Hematopoietic multipotent progenitor cell treated with erythropoietin and hydrocortisone succinate and interleukin-3 and kit ligand, for 8 days (in vitro differentiated cells): ENCODE data around the gene WDFY1.

Source experiments
- DNase-seq: peaks from one replicate; pipeline ENCODE4 v3.0.0-alpha.2; 2015

WDFY1 gene, protein sequence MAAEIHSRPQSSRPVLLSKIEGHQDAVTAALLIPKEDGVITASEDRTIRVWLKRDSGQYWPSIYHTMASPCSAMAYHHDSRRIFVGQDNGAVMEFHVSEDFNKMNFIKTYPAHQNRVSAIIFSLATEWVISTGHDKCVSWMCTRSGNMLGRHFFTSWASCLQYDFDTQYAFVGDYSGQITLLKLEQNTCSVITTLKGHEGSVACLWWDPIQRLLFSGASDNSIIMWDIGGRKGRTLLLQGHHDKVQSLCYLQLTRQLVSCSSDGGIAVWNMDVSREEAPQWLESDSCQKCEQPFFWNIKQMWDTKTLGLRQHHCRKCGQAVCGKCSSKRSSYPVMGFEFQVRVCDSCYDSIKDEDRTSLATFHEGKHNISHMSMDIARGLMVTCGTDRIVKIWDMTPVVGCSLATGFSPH

DNA sequence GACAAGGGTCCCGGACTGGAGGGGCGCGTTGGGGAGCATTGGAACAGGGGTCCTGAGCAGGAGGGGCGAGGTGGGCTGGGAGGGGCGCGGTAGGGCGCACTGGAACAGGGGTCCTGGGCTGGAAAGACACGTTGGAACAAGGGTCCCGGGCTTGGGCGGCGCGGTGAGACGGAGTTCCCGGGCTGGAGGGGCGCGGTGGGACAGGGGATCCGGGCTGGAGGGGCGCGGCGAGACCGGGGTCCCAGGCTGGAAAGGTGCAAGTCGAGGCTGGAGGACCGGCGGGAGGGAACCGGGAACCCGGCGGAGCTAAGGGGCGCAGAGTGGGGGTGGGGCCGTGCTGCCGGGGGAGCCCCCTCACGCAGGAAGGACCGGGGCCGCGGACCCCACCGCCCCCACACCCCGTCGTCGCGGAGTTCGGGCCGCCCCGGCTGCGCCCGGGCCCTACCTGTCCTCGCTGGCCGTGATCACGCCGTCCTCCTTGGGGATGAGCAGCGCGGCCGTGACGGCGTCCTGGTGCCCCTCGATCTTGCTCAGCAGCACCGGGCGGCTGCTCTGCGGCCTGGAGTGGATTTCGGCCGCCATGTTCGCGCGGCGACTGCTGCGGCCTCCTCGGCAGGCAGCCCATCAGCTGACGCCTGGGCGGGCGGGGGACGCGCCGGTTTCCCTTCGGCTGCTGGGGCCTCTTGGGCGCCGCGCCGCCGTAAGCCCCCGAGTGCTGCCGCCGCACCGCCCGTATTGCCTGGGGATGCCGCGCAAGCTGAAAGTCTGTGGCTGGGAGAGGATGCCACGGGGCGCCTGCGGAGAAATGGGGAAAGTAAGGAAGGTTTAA is at the start of gene WDFY1:
WDFY1 (minus strand) TSS at position 633 of the 829 bp plus-strand sequence; CDS start at position 582, 51 bp downstream.
- peak; percentile 84 for DNase-seq

DNA sequence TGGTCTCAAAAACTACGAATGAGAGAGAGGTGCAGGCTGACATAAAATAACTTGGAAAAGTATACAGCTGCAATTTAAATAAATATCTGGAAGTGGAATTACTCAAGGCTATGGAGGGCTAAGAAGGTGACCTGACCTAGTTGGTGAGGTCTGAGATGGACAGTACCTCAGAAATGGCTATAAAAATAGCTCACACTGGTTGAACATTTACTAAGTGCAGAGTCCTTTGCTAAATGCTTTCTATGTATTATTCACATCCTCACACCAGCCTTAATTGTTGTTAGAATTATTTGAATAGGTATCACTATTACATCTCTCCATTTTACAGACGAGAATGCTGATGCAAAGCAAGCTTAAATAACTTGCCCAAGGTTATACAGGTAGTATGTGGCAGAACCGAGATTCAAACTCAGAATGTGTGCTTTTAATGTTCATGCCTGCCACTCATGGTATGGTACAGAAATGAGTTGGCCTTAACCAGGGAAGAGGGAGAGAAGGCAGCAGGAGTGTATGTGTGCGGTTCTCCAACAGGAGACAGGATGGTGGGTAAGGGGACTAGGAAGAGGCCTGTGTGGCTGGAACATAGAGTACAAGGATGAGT is 49.5 kb upstream of the WDFY1 start:
- no peak for DNase-seq

DNA sequence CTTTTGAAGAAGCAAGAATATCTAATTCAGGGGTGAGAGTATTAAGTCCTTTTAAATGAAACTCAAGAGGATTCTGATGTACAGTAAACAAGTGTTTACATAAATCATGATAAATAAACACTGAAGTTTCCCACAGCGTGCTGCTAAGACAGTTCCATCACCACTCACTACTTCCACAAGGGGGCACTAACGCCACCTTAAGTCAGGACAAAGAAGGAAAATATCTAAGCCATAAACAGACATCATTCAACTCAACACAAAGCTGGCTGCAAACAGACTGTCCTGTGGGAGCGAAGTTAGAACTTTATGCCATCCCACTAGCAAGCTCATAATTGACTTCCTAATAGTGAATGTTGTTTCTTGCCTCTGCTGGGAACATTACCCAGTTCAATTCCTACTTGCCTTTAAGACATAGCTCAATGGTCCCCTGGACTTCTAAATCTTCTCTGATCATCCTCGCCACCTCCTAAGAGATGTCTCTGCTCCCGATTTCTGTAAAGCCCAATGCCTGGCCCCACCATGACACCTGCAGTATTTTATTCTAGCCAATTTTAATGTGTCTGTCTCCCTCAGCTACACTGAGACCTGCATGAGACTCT is 48.6 kb upstream of the WDFY1 start:
- peak; percentile 83 for DNase-seq

- no peak for DNase-seq
Measured at GRCh38 chr2:223991611-223992010, 46.5 kb upstream of the WDFY1 start.

DNA sequence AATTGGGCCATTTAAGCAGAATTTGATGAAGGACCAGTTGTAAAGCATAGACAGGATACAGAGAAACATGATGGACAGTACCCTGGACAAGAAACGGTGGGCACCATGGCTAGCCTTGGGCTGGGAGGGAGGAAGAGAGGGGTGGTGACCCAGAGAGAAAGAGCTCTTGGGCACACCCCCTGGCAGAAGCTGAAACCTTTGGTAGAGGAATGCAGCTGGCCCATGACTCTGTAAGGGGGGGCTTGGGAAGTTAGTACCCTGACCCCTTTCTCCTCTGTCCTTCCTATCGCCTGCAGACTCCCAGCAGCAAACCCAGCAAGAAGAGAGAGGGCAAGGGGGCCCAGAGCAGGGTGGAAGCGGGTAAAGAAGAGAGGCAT is 44.7 kb upstream of the WDFY1 start:
- no peak for DNase-seq

DNA sequence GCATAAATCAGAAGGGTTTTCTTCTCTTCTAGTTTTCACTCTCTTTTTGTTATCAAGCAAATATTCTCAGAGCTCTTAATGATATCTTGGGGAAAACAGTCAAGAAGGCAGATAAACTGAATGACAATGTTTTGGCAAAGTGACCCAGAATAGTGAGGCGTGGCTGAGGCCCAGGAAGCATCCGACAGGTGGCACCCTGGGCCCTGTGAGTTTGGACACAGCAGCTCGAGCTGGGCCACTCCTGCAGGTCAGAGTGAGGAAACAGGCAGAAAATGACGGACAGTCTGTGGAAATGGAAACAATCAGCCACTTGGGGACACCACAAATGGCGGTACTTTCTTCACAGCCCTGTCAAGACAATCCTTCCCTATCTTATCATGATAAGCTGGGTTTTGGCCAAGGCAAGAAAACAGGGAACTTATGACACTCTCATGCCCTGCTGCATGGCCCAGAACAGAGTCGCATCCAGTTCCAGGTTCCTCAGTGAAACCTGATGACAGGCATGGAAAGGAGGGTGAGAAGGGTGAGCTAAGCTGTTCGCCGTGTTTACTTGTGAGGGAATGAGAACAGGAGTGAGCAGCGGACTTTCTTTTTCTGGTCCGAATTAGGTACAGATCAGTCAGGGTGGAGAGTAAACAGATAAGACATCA is 44.2 kb upstream of the WDFY1 start:
- DNase-seq, result no peak

DNA sequence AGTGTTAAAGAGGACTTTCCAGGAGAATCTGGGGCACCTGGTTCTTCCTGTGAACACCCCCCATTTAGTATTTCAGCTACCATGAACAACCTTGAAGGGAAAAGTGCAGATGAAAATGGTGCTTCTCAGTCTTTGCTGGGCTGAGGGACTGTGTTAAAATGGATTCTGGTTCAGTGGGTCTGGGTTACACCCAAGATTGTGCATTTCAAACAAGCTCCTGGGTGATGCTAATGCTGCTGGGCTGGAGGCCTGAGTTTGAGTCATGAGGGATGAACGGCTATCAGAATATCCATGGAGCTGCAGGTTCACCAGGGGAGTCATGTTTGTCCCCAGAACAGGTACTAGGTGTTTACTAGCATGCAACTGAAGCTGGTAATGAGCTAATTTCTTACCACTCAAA is 36.1 kb upstream of the WDFY1 start:
- DNase-seq, result no peak

GRCh38 chr2:223980803-223981202 is 35.7 kb upstream of the WDFY1 start:
- no peak for DNase-seq

DNA sequence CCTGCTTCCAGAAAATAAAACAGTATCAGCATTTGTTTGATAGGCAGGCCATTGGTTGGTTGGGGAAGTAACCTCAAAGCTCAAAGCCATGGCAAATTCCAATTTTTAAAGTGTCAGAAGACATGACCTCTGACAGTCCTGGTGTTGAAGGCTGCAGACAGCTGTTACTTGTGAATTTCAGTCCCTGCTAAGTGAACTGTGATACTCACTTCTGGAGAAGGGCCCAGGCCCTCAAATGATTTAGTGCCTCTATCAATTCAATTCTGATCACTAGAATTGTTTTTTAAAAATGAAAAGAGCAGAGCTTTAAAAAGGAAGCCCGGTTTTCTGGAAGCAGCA is 35.2 kb upstream of the WDFY1 start:
- no peak for DNase-seq

- DNase-seq, result no peak
Measured at GRCh38 chr2:223979730-223980396, 34.7 kb upstream of the WDFY1 start.

- DNase-seq, result no peak
Measured at GRCh38 chr2:223978451-223978850, 33.3 kb upstream of the WDFY1 start.

- no peak for DNase-seq
Measured at GRCh38 chr2:223976635-223977226, 31.6 kb upstream of the WDFY1 start.

GRCh38 chr2:223973606-223974005 is 28.5 kb upstream of the WDFY1 start:
- no peak for DNase-seq

GRCh38 chr2:223972656-223973102 is 27.5 kb upstream of the WDFY1 start:
- DNase-seq, result no peak

GRCh38 chr2:223971731-223972130 is 26.6 kb upstream of the WDFY1 start:
- DNase-seq, result no peak

DNA sequence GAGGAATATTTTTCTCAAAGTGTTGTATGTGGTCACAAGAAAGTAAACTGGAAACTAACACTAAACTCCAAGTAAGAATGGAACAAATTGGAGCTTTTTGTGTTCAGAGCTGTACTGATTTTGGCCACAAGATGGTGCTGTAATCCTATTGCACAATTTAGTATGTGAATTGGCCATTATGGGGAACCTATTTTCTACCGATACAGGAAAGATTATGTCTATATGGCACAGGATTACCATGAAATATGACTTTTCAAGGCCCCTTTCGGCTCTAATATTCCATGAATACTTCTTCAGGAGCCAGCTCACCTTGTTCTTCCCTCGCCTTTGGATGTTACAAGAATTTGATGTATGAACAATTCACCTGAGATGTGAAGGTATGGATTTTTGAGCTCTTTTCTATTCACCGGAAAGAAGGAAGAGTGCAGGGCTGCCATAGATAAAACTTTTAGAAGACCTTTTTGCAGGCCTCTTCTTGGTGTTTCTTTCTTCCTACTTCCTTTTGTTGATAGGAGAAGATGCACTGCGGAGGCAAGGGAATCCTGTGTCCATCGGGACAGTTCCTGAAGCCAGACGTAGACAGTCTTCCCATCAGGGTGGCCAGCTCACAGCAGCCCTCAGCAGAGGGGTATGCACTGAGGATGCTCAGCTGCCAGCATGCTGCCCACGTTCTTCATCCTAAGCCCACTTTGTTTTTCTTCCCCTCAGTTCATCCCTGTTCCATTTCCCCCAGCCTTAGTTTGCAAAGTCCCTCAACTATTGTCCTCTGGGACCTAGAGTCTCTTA is 25.4 kb upstream of the WDFY1 start:
- DNase-seq, result peak; percentile 79

DNA sequence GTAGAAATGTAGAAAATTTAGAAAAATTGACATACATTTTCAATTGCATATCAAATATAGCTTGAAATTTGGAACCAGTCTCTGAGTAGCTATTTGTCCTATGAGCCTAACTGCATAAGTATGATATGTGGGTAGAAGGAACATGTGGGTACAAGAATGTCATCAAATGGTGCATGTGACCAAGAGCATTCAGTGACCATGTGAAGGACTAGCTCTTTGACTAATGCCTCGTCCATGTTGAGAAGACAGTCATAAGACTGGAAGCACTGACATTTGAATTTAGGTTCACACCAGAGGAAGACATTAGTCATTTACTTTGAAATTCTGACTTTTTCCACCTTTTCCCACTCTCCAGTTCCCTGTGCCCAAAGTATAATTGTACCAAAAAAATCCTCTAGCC is 24.7 kb upstream of the WDFY1 start:
- DNase-seq, result no peak

DNA sequence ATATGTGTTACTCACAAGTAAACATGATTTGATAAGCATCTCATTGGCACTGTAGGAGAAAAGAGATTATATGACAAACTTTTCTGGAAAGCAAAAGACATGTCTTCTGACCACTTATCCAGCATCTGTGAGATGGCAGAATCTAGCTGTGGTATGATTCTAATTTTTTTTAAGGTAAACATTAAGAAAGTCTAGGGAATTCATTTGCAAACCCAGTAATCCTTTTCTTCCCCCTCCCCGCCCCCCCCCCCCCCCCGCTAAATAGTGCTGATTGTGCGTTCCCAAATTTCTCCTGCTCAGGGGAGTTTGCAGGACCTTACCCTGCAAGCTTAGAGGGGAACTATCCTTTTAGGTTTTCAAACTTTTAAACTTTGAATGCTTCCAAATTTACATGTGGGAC is 24.2 kb upstream of the WDFY1 start:
- DNase-seq, result no peak

GRCh38 chr2:223967981-223968380 is 22.8 kb upstream of the WDFY1 start:
- DNase-seq, result no peak

- DNase-seq, result no peak
Measured at GRCh38 chr2:223959688-223960087, 14.6 kb upstream of the WDFY1 start.
